ENCODE data around the gene NDUFAB1.

GRCh38 chr16:23552161-23552560 lies 44.0 kb downstream of the NDUFAB1 start:
- TF ChIP-seq CTCF (IDR thresholded peaks at IDR 0.05): no peak
- TF ChIP-seq POLR2AphosphoS5 (IDR thresholded peaks at IDR 0.05): no peak
- TF ChIP-seq POLR2A (IDR thresholded peaks at IDR 0.05): no peak
- no peak for TF ChIP-seq EP300 (IDR thresholded peaks at IDR 0.05)

Measured in upper lobe of left lung (tissue), 4 donors.